SK-N-MC (cell line): Measurements from ENCODE around the gene SMIM14.

Experiments
- FOXP2 ChIP-seq: optimal IDR thresholded peaks from 2 replicates; pipeline ENCODE3; 2011; ENCODE audit warnings: mild to moderate bottlenecking, moderate library complexity; ENCODE audit not compliant: insufficient read depth; ENCODE audit errors: extremely low read length, control extremely low read depth
- POLR2AphosphoS5 ChIP-seq: IDR thresholded peaks from 2 replicates; pipeline ENCODE4 v1.6.1; 2012; ENCODE audit warnings: mild to moderate bottlenecking, low read depth, low read length, borderline replicate concordance

GRCh38 chr4:39626913-39627312, 11.8 kb downstream of the SMIM14 start:
- TF ChIP-seq FOXP2 = no peak
- TF ChIP-seq POLR2AphosphoS5 = no peak
